Anterior cingulate cortex (tissue), 58 donors: ENCODE results near the gene RETSAT.
"Not testable (repeated sequence)": the region's sequence is repeated elsewhere in the genome, so short reads cannot be mapped to it uniquely, and the experiment has no call there.

Source experiments
- DNase-seq, 58 donors: peaks; one replicate each; lab custom pipeline; 2025; lab: John Stamatoyannopoulos, UW

The RETSAT gene

DNA sequence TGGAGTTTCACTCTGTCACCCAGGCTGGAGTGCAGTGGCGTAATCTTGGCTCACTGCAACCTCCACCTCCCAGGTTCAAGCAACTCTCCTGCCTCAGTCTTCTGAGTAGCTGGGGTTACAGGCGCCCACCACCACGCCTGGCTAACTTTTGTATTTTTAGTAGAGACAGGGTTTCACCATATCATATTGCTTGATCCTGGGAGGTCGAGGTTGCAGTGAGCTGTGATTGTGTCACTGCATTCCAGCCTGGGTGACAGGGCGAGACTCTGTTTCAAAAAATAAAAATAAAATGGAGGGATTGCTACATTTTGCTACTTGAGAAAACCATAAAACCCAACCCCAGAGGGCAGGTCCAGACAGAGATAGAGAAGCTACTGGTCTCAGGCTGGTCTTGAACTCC is 28.8 kb upstream of the RETSAT start:
- DNase-seq, result not testable (repeated sequence)

- no peak for DNase-seq
Observed at GRCh38 chr2:85380048-85380447, 25.7 kb upstream of the RETSAT start.

DNA sequence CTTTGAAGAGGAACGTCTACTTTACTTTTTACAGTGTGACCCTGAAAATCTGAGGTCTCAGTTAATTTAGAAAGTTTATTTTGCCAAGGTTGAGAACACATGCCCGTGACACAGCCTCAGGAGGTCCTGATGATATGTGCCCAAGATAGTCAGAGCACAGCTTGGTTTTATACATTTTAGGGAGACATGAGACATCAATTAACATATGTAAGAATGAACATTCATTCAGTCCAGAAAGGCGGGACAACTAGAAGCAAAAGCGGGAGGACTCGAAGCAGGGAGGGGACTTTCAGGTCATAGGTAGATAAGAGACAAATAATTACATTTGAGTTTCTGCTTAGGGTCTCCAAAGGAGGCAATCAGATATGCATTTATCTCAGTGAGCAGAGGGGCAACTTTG is 23.9 kb upstream of the RETSAT start:
- DNase-seq, result no peak

DNA sequence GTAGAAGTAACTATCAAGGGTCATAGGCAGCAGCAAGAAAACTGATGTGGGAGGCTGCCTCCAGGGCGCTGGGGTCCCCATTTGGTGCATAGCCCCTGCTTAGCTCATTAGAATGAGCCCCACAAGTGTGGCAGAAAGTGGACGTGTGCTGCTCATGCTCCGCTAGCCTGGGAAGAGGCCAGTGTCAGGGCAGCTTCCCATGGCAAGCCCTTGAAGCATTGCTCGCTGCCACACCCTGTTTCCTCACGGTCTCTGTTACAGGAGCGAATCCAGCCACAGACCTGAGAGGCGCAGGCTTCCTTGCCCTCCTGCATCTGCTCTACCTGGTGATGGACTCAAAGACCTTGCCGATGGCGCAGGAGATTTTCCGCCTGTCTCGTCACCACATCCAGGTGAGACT is 22.8 kb upstream of the RETSAT start:
- no peak for DNase-seq

- no peak for DNase-seq
Observed at GRCh38 chr2:85376291-85377065, 22.1 kb upstream of the RETSAT start.

GRCh38 chr2:85371045-85371444 is 16.7 kb upstream of the RETSAT start:
- DNase-seq, result no peak

DNA sequence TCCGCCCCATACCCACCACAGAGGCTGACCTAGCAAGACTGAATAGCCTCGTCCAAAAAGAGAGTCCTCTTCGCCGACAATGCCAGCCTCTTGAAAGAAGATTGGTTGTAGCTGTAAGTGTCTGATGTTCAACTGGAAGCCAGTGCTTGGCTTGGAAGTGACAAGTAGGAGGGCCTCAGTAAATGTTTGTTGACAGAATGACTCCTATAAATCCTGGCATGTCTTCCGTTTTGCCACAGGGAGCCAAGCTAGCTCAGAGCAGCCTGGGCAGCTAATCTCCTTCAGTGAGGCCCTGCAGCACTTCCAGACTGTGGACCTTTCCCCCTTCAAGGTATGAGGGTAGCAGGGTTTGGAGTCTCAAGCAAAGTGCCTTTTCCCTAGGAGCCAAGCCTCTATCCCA is 15.2 kb upstream of the RETSAT start:
- no peak for DNase-seq

DNA sequence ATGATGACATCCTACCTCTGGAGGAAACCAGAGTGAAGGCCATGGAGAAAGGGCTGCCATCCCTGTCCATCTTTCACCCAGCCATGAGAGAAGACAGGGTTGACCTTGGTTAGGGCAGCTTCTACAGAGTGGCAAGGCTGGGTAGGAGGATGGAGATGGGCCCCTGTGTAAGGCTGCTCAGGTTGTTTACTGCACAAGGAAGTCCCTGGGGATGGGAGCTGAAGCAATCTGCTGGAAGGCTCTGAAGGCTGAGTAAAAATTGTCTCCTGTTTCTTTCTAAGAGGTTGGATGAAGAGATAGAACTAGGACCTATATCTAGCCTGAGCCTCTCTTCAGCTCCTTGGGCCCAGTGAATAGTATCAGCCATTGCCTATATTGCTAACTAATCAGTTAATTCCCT is 14.6 kb upstream of the RETSAT start:
- DNase-seq, result no peak

- DNase-seq, result no peak
Observed at GRCh38 chr2:85367180-85367579, 12.9 kb upstream of the RETSAT start.

GRCh38 chr2:85362653-85363387 is 8.5 kb upstream of the RETSAT start:
- DNase-seq, result not testable (repeated sequence)

DNA sequence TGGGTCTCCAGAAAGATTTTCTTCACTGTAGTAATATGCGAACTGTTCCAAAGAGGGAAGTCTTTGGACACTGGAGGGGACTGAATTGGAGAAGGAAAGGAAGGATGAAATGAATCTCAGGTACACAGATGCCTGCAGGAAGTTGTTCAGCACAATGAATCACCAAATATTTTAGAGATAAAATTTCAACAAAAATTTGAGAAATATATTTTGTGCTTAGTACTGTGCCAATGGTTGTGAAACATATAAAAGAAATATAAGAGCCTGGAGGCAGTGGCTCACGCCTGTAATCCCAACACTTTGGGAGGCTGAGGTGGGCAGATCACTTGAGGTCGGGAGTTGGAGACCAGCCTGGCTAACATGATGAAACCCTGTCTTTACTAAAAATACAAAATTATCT is 3.4 kb upstream of the RETSAT start:
- no peak for DNase-seq

- DNase-seq, result no peak
Observed at GRCh38 chr2:85356186-85356585, 1.9 kb upstream of the RETSAT start.

- no peak for DNase-seq
Observed at GRCh38 chr2:85355521-85355920, 1.2 kb upstream of the RETSAT start.

DNA sequence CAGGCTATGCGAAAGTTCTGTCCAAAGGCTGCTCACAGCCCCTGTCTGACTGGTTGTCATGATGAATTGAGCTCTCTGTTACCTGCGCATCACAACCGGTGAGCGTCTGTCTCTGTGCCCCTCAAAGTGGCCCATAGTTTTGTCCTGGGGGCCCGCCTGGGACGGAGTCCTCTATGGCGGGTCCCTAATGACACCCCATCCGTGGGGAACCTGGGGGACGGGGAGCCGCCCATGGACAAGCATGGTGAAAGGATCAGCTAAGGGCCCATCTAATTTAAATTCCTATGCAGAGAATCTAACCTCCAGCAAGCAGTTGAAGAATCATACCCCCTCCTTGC is 714 bp upstream of the RETSAT start:
- DNase-seq, result peak in 2 of 58 donors; percentile 41 to 50

- DNase-seq, result peak in 9 of 58 donors; percentile 20 to 64 (median 34)
Observed at GRCh38 chr2:85353876-85354285, 447 bp downstream of the RETSAT start.

GRCh38 chr2:85347599-85347998 is 6.7 kb downstream of the RETSAT start:
- no peak for DNase-seq

GRCh38 chr2:85344356-85344954 is 9.9 kb downstream of the RETSAT start:
- no peak for DNase-seq

GRCh38 chr2:85343207-85343895 is 11.0 kb downstream of the RETSAT start:
- DNase-seq, result not testable (repeated sequence)

GRCh38 chr2:85342156-85342555 is 12.2 kb downstream of the RETSAT start:
- no peak for DNase-seq

DNA sequence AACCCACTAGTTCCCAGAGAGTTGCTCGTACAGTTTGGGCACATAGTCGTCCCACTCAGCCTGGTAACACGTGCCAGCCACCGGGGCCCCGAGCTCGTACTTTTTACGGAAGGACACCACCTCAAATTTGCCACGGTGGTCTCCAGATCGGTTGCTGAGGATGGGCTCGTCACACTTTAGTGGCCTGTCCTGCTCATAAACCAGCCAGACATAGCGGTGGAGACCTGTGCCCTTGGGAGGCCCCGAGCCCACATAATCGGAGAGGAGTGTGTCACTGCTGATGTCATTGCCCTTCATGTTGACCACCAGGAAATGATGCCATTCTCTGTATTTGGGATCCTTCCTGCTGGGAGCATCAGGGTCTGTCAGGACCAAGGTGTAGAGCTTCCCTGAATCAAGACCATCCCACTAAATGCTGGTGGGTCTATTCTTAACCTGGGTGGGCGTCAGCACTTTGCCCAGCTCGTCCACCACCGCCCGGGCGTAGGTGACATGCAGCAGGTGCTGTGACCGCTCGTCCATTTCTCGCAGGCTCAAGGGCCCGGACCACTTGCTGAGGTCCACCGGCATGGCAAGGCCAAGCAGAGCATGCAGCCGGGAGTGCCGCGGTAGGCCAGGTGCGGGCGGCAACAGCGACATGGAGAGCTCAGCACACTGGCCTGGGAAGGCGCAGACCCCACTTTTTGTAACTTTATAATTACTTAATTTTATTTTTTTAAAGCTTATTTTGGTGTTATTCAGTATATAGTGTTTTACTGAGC is 12.9 kb downstream of the RETSAT start:
- no peak for DNase-seq
